Measurements from ENCODE around the gene BIK.

BIK gene

GRCh38 chr22:43106302-43106701 lies 4.2 kb upstream of the BIK start:
- DNase-seq, result no peak

GRCh38 chr22:43109511-43109910 lies 1.0 kb upstream of the BIK start:
- DNase-seq, result no peak

- DNase-seq, result no peak
Observed at GRCh38 chr22:43109921-43110443, 568 bp upstream of the BIK start.

GRCh38 chr22:43110927-43111623 lies 525 bp downstream of the BIK start:
- DNase-seq, result no peak

- DNase-seq, result no peak
Observed at GRCh38 chr22:43113526-43114251, 3.1 kb downstream of the BIK start.

- no peak for DNase-seq
Observed at GRCh38 chr22:43114958-43115357, 4.4 kb downstream of the BIK start.

GRCh38 chr22:43116932-43117331 lies 6.4 kb downstream of the BIK start:
- no peak for DNase-seq

- no peak for DNase-seq
Observed at GRCh38 chr22:43118024-43118849, 7.7 kb downstream of the BIK start.

- DNase-seq, result no peak
Observed at GRCh38 chr22:43118953-43119458, 8.5 kb downstream of the BIK start.

GRCh38 chr22:43126501-43127165 lies 16.1 kb downstream of the BIK start:
- no peak for DNase-seq

GRCh38 chr22:43127166-43127908 lies 16.8 kb downstream of the BIK start:
- no peak for DNase-seq

- no peak for DNase-seq
Observed at GRCh38 chr22:43128116-43128515, 17.6 kb downstream of the BIK start.

- no peak for DNase-seq
Observed at GRCh38 chr22:43128928-43129424, 18.4 kb downstream of the BIK start.

GRCh38 chr22:43129426-43130425 lies 19.2 kb downstream of the BIK start:
- DNase-seq, result no peak

GRCh38 chr22:43131773-43132501 lies 21.4 kb downstream of the BIK start:
- no peak for DNase-seq

- DNase-seq, result no peak
Observed at GRCh38 chr22:43133401-43133800, 22.9 kb downstream of the BIK start.

GRCh38 chr22:43134553-43134952 lies 24.0 kb downstream of the BIK start:
- no peak for DNase-seq

GRCh38 chr22:43135565-43135964 lies 25.0 kb downstream of the BIK start:
- no peak for DNase-seq

GRCh38 chr22:43136255-43136654 lies 25.7 kb downstream of the BIK start:
- DNase-seq, result no peak

GRCh38 chr22:43136801-43137200 lies 26.3 kb downstream of the BIK start:
- no peak for DNase-seq

All from NCI-H1092 (cell line).